ENCODE data around the gene LTBP1.

The LTBP1 gene

GRCh38 chr2:33313039-33313438 lies 366.3 kb downstream of the LTBP1 start:
- no peaks in the 10 kb centered on the region for H4K20me1 ChIP-seq
- H3K4me3 ChIP-seq, result no peak overlapping the region
- H3K27ac ChIP-seq, result no peak overlapping the region
- no peak overlapping the region for H3K9ac ChIP-seq
- TF ChIP-seq Cebpa-rat (IDR thresholded peaks at IDR 0.05), result no peak
- no peaks in the 10 kb centered on the region for H3K27me3 ChIP-seq
- no peaks in the 10 kb centered on the region for H3K9me3 ChIP-seq
- H3K4me1 ChIP-seq, result no peaks in the 10 kb centered on the region
- no peaks in the 10 kb centered on the region for H3K36me3 ChIP-seq
- H3K4me2 ChIP-seq, result no peak overlapping the region

- H3K27me3 ChIP-seq, result no peaks in the 10 kb centered on the region
- H3K4me1 ChIP-seq, result no peaks in the 10 kb centered on the region
- no peak overlapping the region for H3K27ac ChIP-seq
- no peaks in the 10 kb centered on the region for H4K20me1 ChIP-seq
- TF ChIP-seq Cebpa-rat (IDR thresholded peaks at IDR 0.05), result no peak
- no peaks in the 10 kb centered on the region for H3K36me3 ChIP-seq
- H3K4me2 ChIP-seq, result no peak overlapping the region
- no peaks in the 10 kb centered on the region for H3K9me3 ChIP-seq
- H3K9ac ChIP-seq, result no peak overlapping the region
- H3K4me3 ChIP-seq, result no peak overlapping the region
These were observed 367.8 kb downstream of the LTBP1 start for GRCh38 chr2:33314541-33314940.

- Histone ChIP-seq H4K20me1 (no peaks in the 10 kb centered on the region), H3K9me3 (no peaks in the 10 kb centered on the region), H3K27ac (no peak overlapping the region), H3K4me3 (no peak overlapping the region), H3K9ac (no peak overlapping the region), H3K36me3 (no peaks in the 10 kb centered on the region), H3K27me3 (no peaks in the 10 kb centered on the region), H3K4me2 (no peak overlapping the region), H3K4me1 (no peaks in the 10 kb centered on the region)
- TF ChIP-seq Cebpa-rat (IDR thresholded peaks at IDR 0.05), result no peak
These were observed 369.6 kb downstream of the LTBP1 start for GRCh38 chr2:33316328-33316727.

- no peak for TF ChIP-seq Cebpa-rat (IDR thresholded peaks at IDR 0.05)
- H3K27ac ChIP-seq, result no peak overlapping the region
- no peak overlapping the region for H3K9ac ChIP-seq
- no peak overlapping the region for H3K4me2 ChIP-seq
- H3K4me3 ChIP-seq, result no peak overlapping the region
- no peaks in the 10 kb centered on the region for H3K9me3 ChIP-seq
- H3K27me3 ChIP-seq, result no peaks in the 10 kb centered on the region
- H3K4me1 ChIP-seq, result no peaks in the 10 kb centered on the region
- H3K36me3 ChIP-seq, result no peaks in the 10 kb centered on the region
- no peaks in the 10 kb centered on the region for H4K20me1 ChIP-seq
These were observed 370.7 kb downstream of the LTBP1 start for GRCh38 chr2:33317369-33318007.

GRCh38 chr2:33318456-33318855 lies 371.7 kb downstream of the LTBP1 start:
- H4K20me1 ChIP-seq, result no peaks in the 10 kb centered on the region
- no peak for TF ChIP-seq Cebpa-rat (IDR thresholded peaks at IDR 0.05)

GRCh38 chr2:33320573-33320972 lies 373.8 kb downstream of the LTBP1 start:
- Histone ChIP-seq H4K20me1 (no peaks in the 10 kb centered on the region), H3K9me3 (no peaks in the 10 kb centered on the region), H3K9ac (no peak overlapping the region), H3K4me3 (no peak overlapping the region), H3K4me1 (no peaks in the 10 kb centered on the region), H3K36me3 (no peaks in the 10 kb centered on the region), H3K4me2 (no peak overlapping the region), H3K27ac (no peak overlapping the region), H3K27me3 (no peaks in the 10 kb centered on the region)
- TF ChIP-seq Cebpa-rat (IDR thresholded peaks at IDR 0.05), result no peak

More at GRCh38 chr2:33318456-33318855, 371.7 kb downstream of the LTBP1 start:
- H3K4me2 ChIP-seq, result no peak overlapping the region
- no peaks in the 10 kb centered on the region for H3K36me3 ChIP-seq
- H3K9ac ChIP-seq, result no peak overlapping the region
- H3K4me3 ChIP-seq, result no peak overlapping the region
- no peaks in the 10 kb centered on the region for H3K27me3 ChIP-seq
- H3K4me1 ChIP-seq, result no peaks in the 10 kb centered on the region
- no peak overlapping the region for H3K27ac ChIP-seq
- no peaks in the 10 kb centered on the region for H3K9me3 ChIP-seq

GRCh38 chr2:33321236-33321771 lies 374.6 kb downstream of the LTBP1 start:
- Histone ChIP-seq H3K9ac (no peak overlapping the region), H3K4me1 (no peaks in the 10 kb centered on the region), H3K4me2 (no peak overlapping the region), H3K9me3 (no peaks in the 10 kb centered on the region), H3K4me3 (no peak overlapping the region), H3K36me3 (no peaks in the 10 kb centered on the region), H4K20me1 (no peaks in the 10 kb centered on the region), H3K27me3 (no peaks in the 10 kb centered on the region), H3K27ac (no peak overlapping the region)
- no peak for TF ChIP-seq Cebpa-rat (IDR thresholded peaks at IDR 0.05)

- Histone ChIP-seq H3K36me3 (no peaks in the 10 kb centered on the region), H3K27ac (no peak overlapping the region), H3K9me3 (no peaks in the 10 kb centered on the region), H3K4me3 (no peak overlapping the region), H3K27me3 (no peaks in the 10 kb centered on the region), H3K4me2 (no peak overlapping the region), H3K9ac (no peak overlapping the region), H4K20me1 (no peaks in the 10 kb centered on the region), H3K4me1 (no peaks in the 10 kb centered on the region)
- no peak for TF ChIP-seq Cebpa-rat (IDR thresholded peaks at IDR 0.05)
These were observed 375.2 kb downstream of the LTBP1 start for GRCh38 chr2:33321876-33322483.

- no peaks in the 10 kb centered on the region for H4K20me1 ChIP-seq
- no peaks in the 10 kb centered on the region for H3K9me3 ChIP-seq
- H3K27me3 ChIP-seq, result no peaks in the 10 kb centered on the region
- no peak overlapping the region for H3K4me3 ChIP-seq
- TF ChIP-seq Cebpa-rat (IDR thresholded peaks at IDR 0.05), result no peak
- no peaks in the 10 kb centered on the region for H3K4me1 ChIP-seq
- no peaks in the 10 kb centered on the region for H3K36me3 ChIP-seq
- H3K4me2 ChIP-seq, result no peak overlapping the region
- no peak overlapping the region for H3K27ac ChIP-seq
- no peak overlapping the region for H3K9ac ChIP-seq
These were observed 375.9 kb downstream of the LTBP1 start for GRCh38 chr2:33322612-33323011.

- Histone ChIP-seq H4K20me1 (no peaks in the 10 kb centered on the region), H3K4me2 (no peak overlapping the region), H3K36me3 (no peaks in the 10 kb centered on the region), H3K27me3 (no peaks in the 10 kb centered on the region), H3K4me1 (no peaks in the 10 kb centered on the region), H3K27ac (no peak overlapping the region), H3K4me3 (no peak overlapping the region), H3K9ac (no peak overlapping the region), H3K9me3 (no peaks in the 10 kb centered on the region)
- TF ChIP-seq Cebpa-rat (IDR thresholded peaks at IDR 0.05), result no peak
These were observed 377.2 kb downstream of the LTBP1 start for GRCh38 chr2:33323957-33324356.

All from BLaER1 (cell line).